ENCODE results near the gene TPMT. TPM values are rescaled to one million over a fixed set of nuclear protein-coding genes. Genes with fewer than 3 reads are reported as not detected.
A peak's percentile ranks its signal among the peaks of the same experiment; 100 is the strongest.

TPMT gene
- total RNA-seq, 1 donor from 2014 or later = 25.5 TPM

DNA sequence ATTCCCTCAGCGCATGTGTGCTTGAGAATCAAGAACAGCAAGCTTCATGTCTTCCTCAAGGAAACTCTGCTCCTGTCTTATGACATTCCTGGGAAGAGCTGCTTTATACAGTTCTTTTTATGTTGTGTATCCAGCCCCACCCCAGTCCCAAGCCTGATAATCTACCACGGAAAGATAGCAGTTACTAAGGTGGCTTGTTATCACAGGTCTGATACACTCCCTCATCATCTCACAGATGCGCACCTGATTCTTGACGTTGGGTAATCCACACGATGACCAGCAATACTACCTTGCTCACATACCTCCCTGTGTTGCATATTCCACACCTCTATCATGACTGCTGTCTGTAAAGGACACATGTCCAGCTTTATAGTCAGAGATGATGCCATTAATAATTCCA lies 35.6 kb downstream of the TPMT start:
- ATAC-seq (no peak), DNase-seq (ENCODE audit: low spot score) (no peak)

DNA sequence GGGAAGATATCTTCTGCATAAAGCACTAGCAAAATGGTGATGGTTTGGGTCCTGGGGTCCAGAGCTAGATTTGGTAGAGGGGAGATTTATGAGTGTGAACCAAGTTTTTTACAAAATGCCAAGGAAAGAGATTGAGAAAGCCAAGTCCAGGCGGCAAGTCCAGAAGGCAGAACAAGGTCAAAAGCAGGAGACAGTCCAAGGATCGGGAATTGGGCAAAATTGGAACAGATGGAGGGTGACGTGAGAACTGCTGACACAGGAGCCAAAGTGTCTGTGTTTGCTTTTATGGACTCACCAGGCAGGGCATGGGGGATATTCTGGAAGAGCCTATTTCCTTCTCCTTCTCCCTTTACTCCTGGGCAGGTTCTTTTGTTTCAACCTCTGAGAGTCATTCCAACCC lies 36.5 kb downstream of the TPMT start:
- peak; percentile 72 for DNase-seq (ENCODE audit: low spot score)

DNA sequence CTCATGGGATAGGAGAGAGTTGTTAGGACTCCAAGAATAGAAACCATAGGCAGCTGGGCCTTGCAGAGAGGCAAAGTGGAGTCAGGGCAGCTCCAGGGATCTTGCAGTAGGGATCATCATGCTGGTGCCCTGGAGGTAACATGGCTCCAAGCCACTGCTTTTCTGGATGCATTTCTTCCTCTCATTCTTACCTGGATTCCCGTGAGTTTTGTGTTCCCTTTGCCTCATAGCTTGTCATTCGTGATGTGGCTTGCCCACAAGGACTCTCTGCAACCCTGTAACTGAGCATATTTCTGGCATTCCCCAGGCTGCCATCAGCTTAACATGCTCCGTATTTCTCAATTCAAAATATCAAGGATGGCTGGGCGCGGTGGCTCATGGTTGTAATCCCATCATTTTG lies 37.7 kb downstream of the TPMT start:
- ATAC-seq = no peak
- DNase-seq (ENCODE audit: low spot score) = no peak

More for the DNA sequence above, 36.5 kb downstream of the TPMT start:
- peak; percentile 66 for ATAC-seq

GRCh38 chr6:18115356-18115755 lies 39.5 kb downstream of the TPMT start:
- DNase-seq (ENCODE audit: low spot score) = no peak
- ATAC-seq = no peak

DNA sequence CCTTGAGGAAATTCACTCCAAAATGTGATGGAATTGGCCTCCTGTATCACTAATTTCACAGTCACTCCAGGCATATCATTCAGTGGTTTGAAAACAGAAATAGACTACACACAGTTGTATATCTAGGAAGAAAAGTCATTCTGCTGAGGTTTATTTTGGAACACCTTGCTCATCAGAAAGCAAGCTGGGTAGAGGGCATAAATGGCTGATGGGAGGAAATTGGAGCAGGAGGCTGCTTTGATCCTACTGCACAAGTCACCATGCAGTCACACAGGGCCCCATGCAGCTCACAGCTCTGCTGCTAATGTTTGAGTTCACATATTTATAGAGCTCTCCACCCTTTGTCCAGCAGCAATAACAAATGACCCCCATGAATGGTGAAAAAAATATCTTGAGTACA lies 44.7 kb downstream of the TPMT start:
- ATAC-seq (no peak), DNase-seq (ENCODE audit: low spot score) (no peak)

GRCh38 chr6:18107061-18107460 lies 47.8 kb downstream of the TPMT start:
- no peak for ATAC-seq
- no peak for DNase-seq (ENCODE audit: low spot score)

DNA sequence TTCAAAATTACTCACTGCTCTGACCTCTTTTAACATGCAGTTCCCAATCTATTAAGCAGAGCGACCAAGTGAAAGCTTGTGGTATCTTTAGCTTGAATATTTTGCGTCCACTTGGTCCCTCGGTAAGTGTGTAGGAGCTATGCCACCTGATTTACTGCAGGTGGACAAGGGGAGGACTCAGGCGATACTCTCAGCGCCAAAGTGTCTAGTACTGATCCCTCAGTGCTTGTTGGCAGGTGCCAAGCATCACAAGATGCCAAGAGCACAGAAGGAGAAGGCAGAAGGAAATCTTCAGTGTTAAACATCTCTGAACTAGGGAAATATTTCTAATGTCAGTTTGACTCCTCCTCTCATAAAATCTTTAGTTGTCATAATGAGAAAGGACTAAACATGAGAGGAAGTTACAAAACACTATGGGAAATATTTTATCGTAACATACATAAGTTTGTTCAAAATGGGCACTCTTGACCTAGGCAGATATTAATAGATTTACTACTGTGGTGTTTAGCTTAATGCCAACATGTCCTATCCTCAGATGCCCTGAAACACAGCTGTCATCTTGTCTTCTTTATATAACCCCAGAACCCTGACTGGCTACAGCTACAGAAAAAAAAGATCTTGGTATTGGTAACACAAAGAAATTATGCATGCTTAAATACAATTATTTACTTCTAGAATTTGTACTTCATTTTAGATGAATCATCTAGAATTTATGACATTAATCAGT lies 51.9 kb downstream of the TPMT start:
- no peak for ATAC-seq
- DNase-seq (ENCODE audit: low spot score) = no peak

GRCh38 chr6:18101873-18102272 lies 53.0 kb downstream of the TPMT start:
- no peak for ATAC-seq
- DNase-seq (ENCODE audit: low spot score) = no peak

GRCh38 chr6:18101271-18101670 lies 53.6 kb downstream of the TPMT start:
- ATAC-seq (no peak), DNase-seq (ENCODE audit: low spot score) (no peak)

DNA sequence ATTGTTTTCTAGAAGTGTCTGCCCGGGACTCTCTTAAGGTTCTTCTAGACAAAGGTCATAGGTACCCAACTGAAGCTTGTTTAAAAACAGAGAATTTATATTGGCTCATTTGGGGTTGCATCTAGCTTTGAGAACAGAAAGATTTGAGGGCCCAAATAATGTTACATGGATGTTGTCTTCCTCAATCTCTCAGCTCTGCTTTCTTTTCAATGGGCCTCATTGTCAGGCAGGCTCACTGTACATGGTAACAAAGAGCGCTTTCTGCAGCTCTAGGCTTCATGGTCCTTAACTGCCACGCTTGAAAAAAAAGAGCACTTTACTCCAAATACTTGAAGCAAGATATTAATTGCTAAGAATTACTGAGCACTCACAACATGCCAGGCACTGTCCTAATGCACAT lies 54.6 kb downstream of the TPMT start:
- no peak for ATAC-seq
- no peak for DNase-seq (ENCODE audit: low spot score)

DNA sequence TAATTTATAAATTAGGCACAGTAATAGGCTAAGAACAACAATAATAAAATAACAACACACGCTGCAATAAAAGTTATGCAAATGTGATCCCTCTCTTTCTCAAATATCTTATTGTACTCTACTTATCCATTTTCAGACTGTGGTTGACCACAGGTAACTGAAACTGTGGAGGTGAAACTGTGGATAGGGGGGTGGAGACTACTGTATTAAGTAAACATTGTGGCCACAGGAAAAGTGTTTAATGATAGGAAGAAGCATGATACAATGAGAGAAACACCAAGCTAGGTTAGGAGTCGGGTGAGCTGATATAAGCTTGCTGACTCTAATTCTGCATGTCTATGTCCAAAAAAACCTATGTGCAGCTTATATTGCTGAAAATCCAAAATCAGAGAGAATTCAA lies 55.4 kb downstream of the TPMT start:
- no peak for ATAC-seq
- no peak for DNase-seq (ENCODE audit: low spot score)

GRCh38 chr6:18096423-18096822 lies 58.5 kb downstream of the TPMT start:
- ATAC-seq (no peak), DNase-seq (ENCODE audit: low spot score) (no peak)

GRCh38 chr6:18091382-18091781 lies 63.5 kb downstream of the TPMT start:
- no peak for ATAC-seq

GRCh38 chr6:18090349-18090786 lies 64.5 kb downstream of the TPMT start:
- no peak for ATAC-seq
- no peak for DNase-seq (ENCODE audit: low spot score)

More at GRCh38 chr6:18091382-18091781, 63.5 kb downstream of the TPMT start:
- DNase-seq (ENCODE audit: low spot score) = no peak

DNA sequence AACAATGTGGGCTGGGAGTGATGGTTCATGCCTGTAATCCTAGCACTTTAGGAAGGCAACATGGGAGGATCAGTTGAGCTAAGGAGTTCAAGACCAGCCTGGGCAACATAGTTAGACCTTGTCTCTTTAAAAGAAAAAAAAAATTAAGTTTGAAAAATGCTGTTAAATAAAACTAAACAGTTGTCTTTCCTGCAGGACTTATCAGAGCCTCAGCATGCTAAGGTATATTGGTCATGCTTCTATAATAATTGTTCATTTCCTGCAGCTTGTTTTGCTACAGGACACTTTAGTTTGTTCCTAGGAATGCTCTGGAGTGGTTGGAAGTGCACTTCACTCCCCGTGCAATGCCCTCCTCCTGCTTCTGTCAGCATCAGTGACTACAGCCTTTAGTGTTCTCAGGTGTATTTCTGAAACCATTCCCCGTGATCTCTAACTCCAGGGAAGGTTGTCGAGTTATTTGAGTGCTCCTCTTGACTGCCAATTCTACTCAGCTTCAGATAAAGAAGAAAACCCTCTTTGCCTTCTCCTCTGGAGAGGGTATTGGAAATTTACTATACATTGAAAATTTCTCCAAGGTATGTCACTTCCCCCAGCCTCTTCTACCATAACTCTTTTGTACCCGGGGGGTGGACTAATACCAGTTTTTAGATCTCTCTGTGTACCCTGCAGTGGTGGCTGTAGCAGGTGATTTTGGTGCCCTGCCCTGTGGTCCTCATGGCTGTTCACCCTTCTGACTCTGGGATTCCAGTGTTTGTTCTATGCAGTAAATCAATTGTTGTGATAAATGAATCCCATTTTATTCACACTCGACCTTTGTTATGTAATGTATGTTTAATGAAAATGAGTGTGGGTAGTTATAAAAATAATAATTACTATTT lies 66.2 kb downstream of the TPMT start:
- DNase-seq (ENCODE audit: low spot score) (no peak), ATAC-seq (no peak)

DNA sequence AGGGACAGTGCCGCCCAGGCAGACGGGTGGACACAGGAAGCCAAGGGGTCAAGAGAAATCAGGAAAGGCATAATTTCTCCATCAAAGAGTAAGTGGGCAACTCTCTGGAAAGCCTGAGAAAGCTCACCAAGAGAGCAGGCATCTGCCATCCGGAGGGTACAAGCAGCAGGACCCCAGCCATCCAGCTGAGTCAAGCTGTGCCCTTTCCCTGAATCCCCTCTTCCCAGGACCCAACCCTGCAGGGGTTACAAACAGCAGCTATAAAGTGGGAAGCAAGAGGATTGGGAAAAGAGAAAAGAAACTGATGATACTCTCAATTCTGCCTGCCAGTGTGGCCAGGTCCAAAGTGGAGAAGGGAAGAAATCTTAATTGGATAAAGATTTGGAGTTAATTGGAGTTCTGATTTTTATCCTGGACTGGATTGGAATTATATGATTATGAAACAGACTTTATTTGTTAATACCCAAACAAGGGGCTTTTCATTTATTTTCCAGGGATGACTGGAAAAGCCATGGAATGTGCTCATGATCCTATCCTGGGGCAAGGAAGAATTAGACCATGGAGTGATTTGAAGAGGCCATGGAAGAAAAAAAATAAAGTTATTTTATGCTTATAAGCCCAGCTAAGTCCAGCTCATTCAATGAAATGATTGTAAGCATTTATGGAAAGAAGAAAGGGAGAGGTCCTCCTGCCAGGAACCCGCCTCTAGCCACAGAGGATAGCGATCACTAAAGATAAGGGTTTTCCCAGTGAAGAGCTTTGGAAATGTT lies 67.3 kb downstream of the TPMT start:
- ATAC-seq (no peak), DNase-seq (ENCODE audit: low spot score) (no peak)

DNA sequence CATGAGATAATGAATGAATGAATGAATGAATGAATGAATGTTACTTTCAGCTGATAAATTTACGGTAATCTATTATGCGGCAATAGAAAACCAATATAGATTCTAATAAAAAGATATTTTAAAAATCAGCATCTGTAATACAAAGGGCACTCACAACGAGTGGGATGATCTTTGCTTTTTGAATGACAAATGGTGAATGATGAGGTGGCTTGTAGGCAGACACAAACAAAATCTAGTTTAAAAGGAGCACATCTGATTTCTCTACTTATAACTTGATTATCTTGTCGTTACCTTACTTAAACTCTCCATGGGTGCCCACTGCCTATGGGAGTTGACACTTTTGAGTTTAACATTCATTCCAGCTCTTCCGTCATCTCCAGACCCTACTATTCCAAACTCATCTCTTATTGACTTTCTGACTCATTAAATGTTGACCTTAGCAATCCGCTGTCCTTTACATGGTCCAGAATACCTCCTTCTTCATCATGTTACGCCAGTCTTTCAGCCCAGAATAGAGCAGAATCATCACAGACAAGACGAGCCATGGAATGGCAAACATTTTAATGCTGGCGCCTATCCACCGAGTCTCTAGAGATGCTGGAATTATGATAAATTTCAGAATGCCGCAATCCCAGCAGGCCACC lies 73.7 kb downstream of the TPMT start:
- no peak for DNase-seq (ENCODE audit: low spot score)
- no peak for ATAC-seq

DNA sequence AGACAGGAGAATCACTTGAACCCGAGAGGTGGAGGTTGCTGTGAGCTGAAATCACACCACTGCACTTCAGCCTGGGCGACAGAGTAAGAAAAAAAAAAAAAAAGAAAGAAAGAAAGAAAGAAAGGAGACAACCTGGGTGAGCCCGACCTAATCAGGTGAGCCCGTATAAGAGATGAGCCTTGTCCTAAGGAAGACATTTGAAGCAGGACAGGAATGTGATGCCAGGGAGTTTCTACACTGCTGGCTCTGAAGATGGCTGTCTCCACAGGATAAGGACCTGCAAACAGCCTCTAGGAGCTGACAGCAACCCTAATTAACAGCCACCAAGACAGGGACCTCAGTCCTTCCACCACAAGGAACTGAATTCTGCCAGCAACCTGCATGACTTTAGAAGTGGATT lies 74.3 kb downstream of the TPMT start:
- DNase-seq (ENCODE audit: low spot score) (no peak), ATAC-seq (no peak)

DNA sequence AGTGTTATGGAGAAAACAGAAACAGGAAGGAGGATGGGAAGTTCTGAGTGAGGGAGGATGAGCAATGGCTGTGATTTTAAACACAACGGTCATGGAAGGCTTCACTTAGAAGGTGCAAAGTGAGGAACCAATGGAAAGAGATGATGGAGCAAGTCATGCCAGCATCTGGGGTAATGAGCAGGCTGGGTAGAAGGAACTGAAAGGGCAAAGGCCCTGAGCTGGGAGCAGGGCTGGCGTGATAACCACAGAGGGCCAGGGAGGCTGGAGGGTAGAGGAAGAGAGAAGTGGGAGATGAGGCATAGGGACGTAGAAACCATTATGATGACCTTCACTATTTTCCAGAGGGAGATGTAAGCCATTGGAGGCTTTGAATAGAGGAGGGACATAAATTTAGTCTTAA lies 76.0 kb downstream of the TPMT start:
- DNase-seq (ENCODE audit: low spot score) (no peak), ATAC-seq (no peak)

Data from left lobe of liver (tissue), 2 donors.